K562 (cell line): Measurements from ENCODE around the gene CSTB. TPM values are rescaled to one million over a fixed set of nuclear protein-coding genes. Genes with fewer than 3 reads are reported as not detected.

Experiments used
- CEBPB ChIP-seq: fragments of 450-650 bp; IDR thresholded peaks from 2 replicates; pipeline ENCODE4 v1.6.1; 2016; ENCODE audit warnings: missing genetic modification characterization, missing compliant biosample characterization
- DACH1 ChIP-seq: fragments of 450-650 bp; IDR thresholded peaks from 2 replicates; pipeline ENCODE4 v1.6.1; 2018; ENCODE audit not compliant: partially characterized antibody
- DIDO1 ChIP-seq: fragments of 450-650 bp; IDR thresholded peaks from 2 replicates; pipeline ENCODE4 v1.6.1; 2016; ENCODE audit warnings: low read depth, missing biosample characterization, missing genetic modification characterization
- DMBX1 ChIP-seq: fragments of 250-450 bp; sonication (Bioruptor Pico); IDR thresholded peaks from 2 replicates; pipeline ENCODE4 v1.8.0; 2022; ENCODE audit warnings: inconsistent platforms, mild to moderate bottlenecking, moderate library complexity, borderline replicate concordance
- ETS1 ChIP-seq: conservative IDR thresholded peaks from 2 replicates; pipeline ENCODE4 v1.6.1; 2011; ENCODE audit warnings: low read depth, mild to moderate bottlenecking, low read length; ENCODE audit not compliant: control insufficient read depth
- FOXA3 ChIP-seq, 2 experiments: fragments of 450-650 bp in 1 of 2; sonication (generic) in 1 of 2; formaldehyde crosslinking; IDR thresholded peaks in 1 of 2; conservative IDR thresholded peaks in 1 of 2; 2 replicates each; pipeline versions ENCODE4 v1.4.0 to v1.8.0; 2020 to 2022; ENCODE audit warnings: mild to moderate bottlenecking in 2 of 2, missing genetic modification reagents in 1 of 2
- KAT7 ChIP-seq: sonication (generic); formaldehyde crosslinking; IDR thresholded peaks from 2 replicates; pipeline ENCODE4 v1.8.0; 2022; ENCODE audit warnings: missing genetic modification reagents, mild to moderate bottlenecking, borderline replicate concordance
- MAFG ChIP-seq: fragments of 450-650 bp; conservative IDR thresholded peaks from 2 replicates; pipeline ENCODE4 v1.6.1; 2016; ENCODE audit warnings: missing genetic modification characterization, missing compliant biosample characterization
- MAX ChIP-seq: sonication (generic); formaldehyde crosslinking; IDR thresholded peaks from 2 replicates; pipeline ENCODE4 v1.9.0; 2022; ENCODE audit warnings: mild to moderate bottlenecking, missing genetic modification reagents
- MCM2 ChIP-seq: fragments of 450-650 bp; IDR thresholded peaks from 2 replicates; pipeline ENCODE4 v1.6.1; 2017; ENCODE audit warnings: low read depth, mild to moderate bottlenecking
- OTX1 ChIP-seq: fragments of 450-650 bp; formaldehyde crosslinking; IDR thresholded peaks from 2 replicates; pipeline ENCODE4 v1.4.0; 2022; ENCODE audit warnings: mild to moderate bottlenecking
- POLR2AphosphoS2 ChIP-seq: IDR thresholded peaks from 2 replicates; pipeline ENCODE4 v1.6.1; 2012; ENCODE audit warnings: low read length, improper control_type of control experiment
- RERE ChIP-seq: sonication (generic); formaldehyde crosslinking; IDR thresholded peaks from 2 replicates; pipeline ENCODE4 v1.8.0; 2023; ENCODE audit warnings: missing genetic modification reagents, mild to moderate bottlenecking, borderline replicate concordance
- SMARCA4 ChIP-seq: fragments of 450-650 bp; IDR thresholded peaks from 2 replicates; pipeline ENCODE4 v1.6.1; 2016
- SPI1 ChIP-seq: IDR thresholded peaks from 2 replicates; pipeline ENCODE4 v1.6.1; 2011; ENCODE audit warnings: low read depth, low read length, control low read depth, borderline replicate concordance
- TFE3 ChIP-seq: fragments of 450-650 bp; formaldehyde crosslinking; IDR thresholded peaks from 2 replicates; pipeline ENCODE4 v1.4.0; 2020; ENCODE audit warnings: mild to moderate bottlenecking, mixed read lengths
- XRCC3 ChIP-seq: fragments of 450-650 bp; IDR thresholded peaks from 2 replicates; pipeline ENCODE4 v1.6.1; 2017; ENCODE audit warnings: mild to moderate bottlenecking, moderate library complexity
- ZNF143 ChIP-seq: sonication (generic); formaldehyde crosslinking; IDR thresholded peaks from 2 replicates; pipeline ENCODE4 v1.9.0; 2022; ENCODE audit warnings: mild to moderate bottlenecking, missing genetic modification reagents
- ZNF146 ChIP-seq: IDR thresholded peaks from one replicate; pipeline ENCODE4 v1.6.1; 2018; ENCODE audit warnings: missing compliant biosample characterization; ENCODE audit not compliant: unreplicated experiment
- ZNF507 ChIP-seq: conservative IDR thresholded peaks from 2 replicates; pipeline ENCODE4 v1.6.1; 2017; ENCODE audit warnings: missing genetic modification characterization, missing compliant biosample characterization
- ZNF695 ChIP-seq: fragments of 450-650 bp; formaldehyde crosslinking; IDR thresholded peaks from 2 replicates; pipeline ENCODE4 v1.4.0; 2020; ENCODE audit warnings: mild to moderate bottlenecking, moderate library complexity
- ZNF79 ChIP-seq: fragments of 250-450 bp; sonication (Bioruptor Pico); IDR thresholded peaks from 2 replicates; pipeline ENCODE4 v1.4.0; 2020; ENCODE audit warnings: low read depth, mild to moderate bottlenecking, moderate library complexity
- ZSCAN32 ChIP-seq: fragments of 450-650 bp; formaldehyde crosslinking; IDR thresholded peaks from 2 replicates; pipeline ENCODE4 v1.4.0; 2020; ENCODE audit warnings: mild to moderate bottlenecking, moderate library complexity
- polyA plus RNA-seq, 8 experiments: library from polyadenylated mRNA; depleted of rRNA in 4 of 8; stranded (reverse) in 5 of 8; unstranded in 3 of 8; fragments of >200 nt; fragmentation: Nextera tagmentation in 2 of 8; fragmentation: Illumina TruSeq in 1 of 8; extraction: Ambion mirVana in 2 of 8; extraction: Trizol in 1 of 8; gene quantifications; 2 replicates each; pipeline versions ENCODE4 v1.2.1 to v1.2.3, GENCODE V29; 2011 to 2014; ENCODE audit warnings: inconsistent platforms in 1 of 8, missing spikeins in 1 of 8
- total RNA-seq, 7 experiments: library from RNA; depleted of rRNA in 6 of 7; stranded (reverse); fragments of >200 nt in 6 of 7; fragmentation: Illumina TruSeq in 2 of 7; extraction: Trizol in 2 of 7; gene quantifications; 2 replicates each; pipeline versions ENCODE4 v1.2.1 to v1.2.3, GENCODE V29; 2011 to 2021; ENCODE audit warnings: low replicate concordance in 1 of 7

Gene CSTB
- total and polyA plus RNA-seq, 9 of the 15 experiments (the other 6 are each of a cell fraction or from before 2014, with no cell fraction given) = 12.4 to 65.0 (median 31.7) TPM

GRCh38 chr21:43728154-43728466 is 48.0 kb downstream of the CSTB start (continued):
- TF ChIP-seq RERE (CRISPR knock-in tag) (no peak), DIDO1 (no peak), ZNF143 (CRISPR knock-in tag) (no peak), ZNF507 (tag) (no peak), FOXA3 (CRISPR knock-in tag; conservative IDR thresholded peaks at IDR 0.05 in 1 of 2, IDR thresholded peaks at IDR 0.05 in 1 of 2) (no peak), ZNF695 (CRISPR knock-in tag) (0 out of 2 replicates have a peak, but pooled peaks have one; percentile 26), XRCC3 (no peak), MAFG (no peak), ZNF79 (CRISPR knock-in tag) (0 out of 2 replicates have a peak, but pooled peaks have one; percentile 5), SPI1 (no peak), ETS1 (no peak), KAT7 (CRISPR knock-in tag) (peak; percentile 91; the same call in 1 of the 2 replicates), OTX1 (CRISPR knock-in tag) (no peak), DACH1 (no peak), DMBX1 (CRISPR knock-in tag) (no peak), MAX (CRISPR knock-in tag) (no peak), POLR2AphosphoS2 (no peak), SMARCA4 (no peak), MCM2 (no peak), ZSCAN32 (0 out of 2 replicates have a peak, but pooled peaks have one; percentile 27), CEBPB (tag) (0 out of 2 replicates have a peak, but pooled peaks have one; percentile 17), ZNF146 (CRISPR knock-in tag) (no peak), TFE3 (CRISPR knock-in tag) (peak; percentile 97)
